MCF 10A (cell line): ENCODE results near the gene CTDNEP1. TPM values are rescaled to one million over a fixed set of nuclear protein-coding genes. Genes with fewer than 3 reads are reported as not detected.

Experiments used
- Bru-seq: library from RNA; stranded (reverse); fragments of 400-500 nt; gene quantifications from one replicate; lab custom pipeline; 2021; lab: Mats Ljungman, UMichigan
- BruChase-seq, 2 experiments: library from RNA; stranded (reverse); fragments of 400-500 nt; gene quantifications; one replicate each; lab custom pipeline; 2021; lab: Mats Ljungman, UMichigan
- BruUV-seq: library from RNA; stranded (reverse); fragments of 400-500 nt; replicated peaks from 2 replicates; lab custom pipeline; 2021; lab: Mats Ljungman, UMichigan
- CTCF ChIA-PET: fragments of 300-600 bp; sonication (Branson Sonifier 250); formaldehyde crosslinking; extraction: SDS; loops from one replicate; lab custom pipeline; 2021; ENCODE audit warnings: antibody characterized with exemption, inconsistent platforms; lab: Yijun Ruan, JAX
- POLR2A ChIA-PET: fragments of 300-600, 350-650 bp; sonication (Branson Sonifier 250); formaldehyde crosslinking; extraction: SDS; loops from one replicate; lab custom pipeline; 2020; ENCODE audit warnings: antibody characterized with exemption, inconsistent platforms; lab: Yijun Ruan, JAX
- DNase-seq: peaks from one replicate; pipeline ENCODE4 v3.0.0-alpha.2; 2018; ENCODE audit not compliant: unreplicated experiment
- H3K27ac Mint-ChIP-seq: one replicate; pipeline ENCODE4 v1.8.0; 2022; ENCODE audit warnings: mild to moderate bottlenecking, low read depth, mixed read lengths; ENCODE audit not compliant: unreplicated experiment
- H3K27me3 Mint-ChIP-seq: one replicate; pipeline ENCODE4 v1.8.0; 2022; ENCODE audit warnings: mixed read lengths; ENCODE audit not compliant: insufficient read depth, unreplicated experiment
- H3K36me3 Mint-ChIP-seq: one replicate; pipeline ENCODE4 v1.8.0; 2022; ENCODE audit warnings: mild to moderate bottlenecking, moderate library complexity, mixed read lengths; ENCODE audit not compliant: insufficient read depth, unreplicated experiment
- H3K4me1 Mint-ChIP-seq: one replicate; pipeline ENCODE4 v1.8.0; 2022; ENCODE audit warnings: mixed read lengths; ENCODE audit not compliant: insufficient read depth, unreplicated experiment
- H3K4me3 Mint-ChIP-seq: one replicate; pipeline ENCODE4 v1.8.0; 2022; ENCODE audit warnings: mild to moderate bottlenecking, moderate library complexity, mixed read lengths; ENCODE audit not compliant: unreplicated experiment
- H3K9me3 Mint-ChIP-seq: one replicate; pipeline ENCODE4 v1.8.0; 2022; ENCODE audit warnings: mixed read lengths; ENCODE audit not compliant: unreplicated experiment
- intact Hi-C: fragments of 100-400 bp; cut with micrococcal nuclease; formaldehyde crosslinking; loops from 2 replicates; pipeline ENCODE4 v1.14.1; 2022
- long read RNA-seq: library from polyadenylated mRNA; stranded (forward); transcript quantifications from one replicate; pipeline ENCODE4 v2.0.0, GENCODE V29; 2022
- total RNA-seq: library from RNA; stranded (reverse); gene quantifications from 2 replicates; pipeline ENCODE4 v1.2.3, GENCODE V29; 2022
- TF ChIP-seq, protein P1 (sequence below): fragments of 200-600 bp; IDR thresholded peaks from one replicate; pipeline ENCODE4 v1.8.0; 2022; ENCODE audit warnings: antibody characterized with exemption, mild to moderate bottlenecking; ENCODE audit not compliant: unreplicated experiment

The CTDNEP1 gene
- total RNA-seq (145 and 148 TPM in 2 replicates), Bru-seq, nascent RNA (percentile 82 among the genes with signal in this experiment), BruChase-seq, experiment 1, labeled RNA remaining after a 6-hour chase (percentile 97 among the genes with signal in this experiment), BruChase-seq, experiment 2, labeled RNA remaining after a 2-hour chase (percentile 91 among the genes with signal in this experiment)
- long read RNA-seq, transcript CTDNEP1-208 (9 exons, 1,724 nt): minor isoform, 5 of 79 reads
- long read RNA-seq, transcript CTDNEP1-210 (8 exons, 1,708 nt): major isoform, 52 of 79 reads
- long read RNA-seq, partial matches to known transcripts: 2 of 79 reads
- long read RNA-seq, other reads (novel, unspliced or antisense): 18 of 79 reads

GRCh38 chr17:7251661-7252175 is at the start of gene CTDNEP1:
CTDNEP1 (minus strand) TSS chr17:7251734; CDS start chr17:7251296, 438 bp downstream.
- TF ChIP-seq, protein P1, sequence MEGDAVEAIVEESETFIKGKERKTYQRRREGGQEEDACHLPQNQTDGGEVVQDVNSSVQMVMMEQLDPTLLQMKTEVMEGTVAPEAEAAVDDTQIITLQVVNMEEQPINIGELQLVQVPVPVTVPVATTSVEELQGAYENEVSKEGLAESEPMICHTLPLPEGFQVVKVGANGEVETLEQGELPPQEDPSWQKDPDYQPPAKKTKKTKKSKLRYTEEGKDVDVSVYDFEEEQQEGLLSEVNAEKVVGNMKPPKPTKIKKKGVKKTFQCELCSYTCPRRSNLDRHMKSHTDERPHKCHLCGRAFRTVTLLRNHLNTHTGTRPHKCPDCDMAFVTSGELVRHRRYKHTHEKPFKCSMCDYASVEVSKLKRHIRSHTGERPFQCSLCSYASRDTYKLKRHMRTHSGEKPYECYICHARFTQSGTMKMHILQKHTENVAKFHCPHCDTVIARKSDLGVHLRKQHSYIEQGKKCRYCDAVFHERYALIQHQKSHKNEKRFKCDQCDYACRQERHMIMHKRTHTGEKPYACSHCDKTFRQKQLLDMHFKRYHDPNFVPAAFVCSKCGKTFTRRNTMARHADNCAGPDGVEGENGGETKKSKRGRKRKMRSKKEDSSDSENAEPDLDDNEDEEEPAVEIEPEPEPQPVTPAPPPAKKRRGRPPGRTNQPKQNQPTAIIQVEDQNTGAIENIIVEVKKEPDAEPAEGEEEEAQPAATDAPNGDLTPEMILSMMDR: no peak
- ChIA-PET POLR2A (interaction anchor here (0.6 to 4.4 kb wide), 12 partner anchors 8 to 1825 kb away, joined by 3 to 128 read pairs (median 4); partner anchors contain the start of genes DVL2, GABARAP, PHF23 and SLC2A4), CTCF (no interaction called here)
- BruUV-seq: no TSS peak
- intact Hi-C loops: no loop called here
- Mint-ChIP-seq H3K4me3 (peak within 1 kb of the TSS; percentile 92), H3K4me1 (peaks cover 23% of the 10 kb centered on the region), H3K9me3 (no peaks in the 10 kb centered on the region), H3K36me3 (peaks cover 62% of the 10 kb centered on the region), H3K27me3 (no peaks in the 10 kb centered on the region), H3K27ac (peak within 1 kb of the TSS; percentile 99)
- peak; percentile 100 for DNase-seq

GRCh38 chr17:7296189-7296861 is 44.8 kb upstream of the CTDNEP1 start:
- Mint-ChIP-seq H3K27ac (no peak overlapping the region), H3K4me1 (peaks cover 17% of the 10 kb centered on the region), H3K4me3 (no peak overlapping the region), H3K9me3 (no peaks in the 10 kb centered on the region), H3K27me3 (no peaks in the 10 kb centered on the region), H3K36me3 (peaks cover 10% of the 10 kb centered on the region)
- TF ChIP-seq, protein P1: peak; percentile 91
- BruUV-seq: no TSS peak
- CTCF ChIA-PET: interaction anchor here (0.6 to 2.9 kb wide), 28 partner anchors 9 to 375 kb away, joined by 3 to 65 read pairs (median 4); partner anchors contain the start of genes ACAP1, GABARAP, GPS2 and SLC2A4
- intact Hi-C loops: loop anchor here (1.0 to 5.0 kb wide), 3 partner anchors 16 to 249 kb away; no protein-coding TSS in a partner anchor
- peak; percentile 73 for DNase-seq
- POLR2A ChIA-PET: interaction anchor here (0.6 to 2.1 kb wide), 10 partner anchors 11 to 1914 kb away, joined by 3 to 37 read pairs (median 3); partner anchors contain the start of genes GABARAP and SLC2A4

DNA sequence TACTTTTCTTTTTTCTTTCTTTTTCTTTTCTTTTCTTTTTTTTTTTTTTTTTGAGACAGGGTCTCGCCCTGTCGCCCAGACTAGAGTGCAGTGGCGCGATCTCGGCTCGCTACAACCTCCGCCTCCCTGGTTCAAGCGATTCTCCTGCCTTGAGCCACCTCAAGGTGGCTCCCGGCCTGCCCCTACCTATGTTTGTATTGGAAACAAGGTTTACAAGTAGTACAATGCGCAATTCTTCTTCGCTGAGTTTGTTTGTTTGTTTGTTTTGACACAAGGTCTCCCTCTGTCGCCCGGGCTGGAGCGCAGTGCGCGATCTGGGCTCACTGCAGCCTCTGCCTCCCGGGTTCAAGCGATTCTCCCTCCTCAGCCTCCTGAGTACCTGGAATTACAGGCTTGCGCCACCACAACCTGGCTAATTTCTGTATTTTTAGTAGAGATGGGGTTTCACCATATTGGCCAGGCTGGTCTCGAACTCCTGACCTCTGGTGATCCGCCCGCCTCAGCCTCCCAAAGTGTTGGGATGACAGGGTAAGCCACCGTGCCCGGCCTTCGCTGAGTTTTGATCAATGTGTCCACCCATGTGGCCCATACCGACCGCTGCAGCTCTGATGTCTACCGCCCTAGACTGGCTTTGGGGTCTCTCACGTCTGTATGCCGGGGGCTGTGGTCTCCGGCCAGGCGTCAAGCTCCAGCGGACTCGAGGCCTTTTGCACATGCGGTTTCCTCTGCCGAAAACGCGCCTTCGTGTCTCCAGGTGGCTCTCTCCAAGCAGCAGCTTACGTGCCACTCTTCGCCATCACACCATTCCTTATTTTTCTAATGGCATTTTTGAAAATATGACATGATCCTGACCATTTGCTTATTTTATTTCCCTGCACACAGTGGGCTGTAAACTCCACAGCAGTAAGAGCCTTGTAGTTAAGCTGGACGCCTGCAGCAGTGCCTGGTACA is 44.0 kb upstream of the CTDNEP1 start:
- BruUV-seq: no TSS peak
- CTCF ChIA-PET: interaction anchor here (0.6 to 2.9 kb wide), 15 partner anchors 10 to 376 kb away, joined by 3 to 65 read pairs (median 5); partner anchors contain the start of genes GABARAP and SLC2A4
- H3K27ac Mint-ChIP-seq: no peak overlapping the region
- peak overlapping the region; percentile 63 for H3K4me3 Mint-ChIP-seq
- peaks cover 10% of the 10 kb centered on the region for H3K36me3 Mint-ChIP-seq
- intact Hi-C loops: loop anchor here (1.0 to 5.0 kb wide), 3 partner anchors 15 to 248 kb away; no protein-coding TSS in a partner anchor
- peaks cover 17% of the 10 kb centered on the region for H3K4me1 Mint-ChIP-seq
- no peak for DNase-seq
- POLR2A ChIA-PET: interaction anchor here (0.9 to 2.1 kb wide), 7 partner anchors 10 to 75 kb away, joined by 3 to 37 read pairs (median 4); partner anchors contain the start of genes GABARAP and SLC2A4
- no peaks in the 10 kb centered on the region for H3K27me3 Mint-ChIP-seq
- H3K9me3 Mint-ChIP-seq: no peaks in the 10 kb centered on the region
- TF ChIP-seq, protein P1: no peak
